Mesodermal cell (in vitro differentiated cells): ENCODE data around the gene RGMB.

ENCODE experiments used
- H3K27ac ChIP-seq: 2 replicates; pipeline ENCODE4 v1.7.0; 2013; ENCODE audit warnings: mild to moderate bottlenecking, low read depth, low read length, moderate library complexity; ENCODE audit not compliant: severe bottlenecking
- H3K36me3 ChIP-seq: 2 replicates; pipeline ENCODE4 v1.7.1; 2013; ENCODE audit warnings: mild to moderate bottlenecking, low read length, moderate library complexity; ENCODE audit not compliant: control insufficient read depth, insufficient read depth
- H3K4me1 ChIP-seq: one replicate; pipeline ENCODE4 v1.7.1; 2013; ENCODE audit warnings: mild to moderate bottlenecking, low read length; ENCODE audit not compliant: insufficient read depth, control insufficient read depth, poor library complexity, severe bottlenecking
- H3K4me3 ChIP-seq: 2 replicates; pipeline ENCODE4 v1.7.0; 2013; ENCODE audit warnings: low read length, control low read depth, mild to moderate bottlenecking; ENCODE audit not compliant: insufficient read depth, poor library complexity, severe bottlenecking; ENCODE audit errors: extremely low read depth
- H3K9me3 ChIP-seq: 2 replicates; pipeline ENCODE4 v1.7.1; 2013; ENCODE audit warnings: mild to moderate bottlenecking, low read length, moderate library complexity; ENCODE audit not compliant: control insufficient read depth
- WGBS, 2 experiments: methylation state at CpG; one replicate each; pipeline ENCODE4 v1.1.5; 2013; ENCODE audit warnings: missing lambda C conversion rate in 2 of 2; ENCODE audit not compliant: insufficient coverage in 2 of 2; 5-methylcytosine and 5-hydroxymethylcytosine counted together

RGMB gene

DNA sequence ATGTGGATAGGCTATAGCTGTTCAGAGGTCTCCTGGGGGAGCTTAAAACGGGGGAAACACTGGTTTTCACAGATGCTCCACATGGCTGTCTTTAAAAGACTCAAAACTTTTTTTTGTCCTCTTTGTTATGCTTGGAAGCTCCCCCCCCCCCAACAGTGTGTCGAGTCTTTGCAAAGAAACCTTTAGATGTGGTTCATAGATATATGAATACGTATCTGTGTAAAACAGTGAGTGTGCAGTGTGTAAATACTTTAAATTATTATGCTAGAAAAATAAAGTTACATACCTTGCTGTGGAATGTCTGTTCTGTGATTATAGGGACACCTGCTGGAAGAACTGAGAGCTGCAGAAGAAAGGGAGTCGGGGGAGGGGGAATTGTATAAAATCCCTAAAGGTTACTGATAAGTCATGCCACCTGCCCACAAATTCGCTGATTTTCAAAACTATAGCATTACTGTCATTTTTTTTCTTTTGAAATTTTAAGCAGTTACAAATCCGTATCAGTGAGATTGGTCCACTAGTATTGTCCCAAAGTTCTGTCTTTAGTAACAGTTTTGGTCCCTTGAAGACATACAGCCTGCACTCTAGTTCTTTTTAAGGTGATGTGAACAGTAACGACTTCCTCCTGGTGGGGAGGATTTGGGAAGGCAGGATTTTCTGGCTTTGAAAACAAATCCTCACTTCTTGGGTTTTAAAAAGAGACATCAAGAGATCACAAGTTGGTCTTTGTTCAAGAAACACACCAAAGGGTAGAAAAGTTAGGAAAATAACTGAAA, 22.9 kb downstream of the RGMB start:
- Histone ChIP-seq H3K9me3 (no peaks in the 10 kb centered on the region), H3K36me3 (peaks cover 25% of the 10 kb centered on the region), H3K4me1 (no peaks in the 10 kb centered on the region), H3K27ac (peak overlapping the region; percentile 38), H3K4me3 (no peak overlapping the region)
- 10% methylated on average over 2 of the region's 7 CpGs; no CpG with 5 or more reads in 1 of the 2 experiments for WGBS, 2 experiments

DNA sequence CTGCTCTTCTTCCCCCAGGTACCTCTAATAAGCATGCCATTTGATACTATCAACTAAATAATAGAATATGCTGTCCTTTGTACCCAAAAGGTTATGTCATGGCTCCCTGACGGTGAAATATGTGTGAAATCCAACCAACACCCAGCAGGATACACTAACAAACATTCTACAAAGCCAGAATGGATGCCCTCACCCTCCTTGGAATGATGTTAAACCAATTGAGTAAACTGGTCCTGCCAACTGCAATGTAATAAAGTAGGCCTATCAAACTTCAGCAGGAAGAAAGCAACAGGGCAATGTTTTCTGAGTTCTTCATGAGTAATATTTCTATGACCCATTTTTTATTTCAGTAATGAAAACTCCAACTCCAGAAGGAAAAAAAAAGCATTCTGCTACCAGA, 24.9 kb downstream of the RGMB start:
- Histone ChIP-seq H3K9me3 (no peaks in the 10 kb centered on the region), H3K27ac (no peak overlapping the region), H3K4me3 (no peak overlapping the region), H3K4me1 (no peaks in the 10 kb centered on the region), H3K36me3 (peaks cover 15% of the 10 kb centered on the region)
- WGBS, 2 experiments, result 100% methylated on average over 1 of the region's 1 CpG; no CpG with 5 or more reads in 1 of the 2 experiments

DNA sequence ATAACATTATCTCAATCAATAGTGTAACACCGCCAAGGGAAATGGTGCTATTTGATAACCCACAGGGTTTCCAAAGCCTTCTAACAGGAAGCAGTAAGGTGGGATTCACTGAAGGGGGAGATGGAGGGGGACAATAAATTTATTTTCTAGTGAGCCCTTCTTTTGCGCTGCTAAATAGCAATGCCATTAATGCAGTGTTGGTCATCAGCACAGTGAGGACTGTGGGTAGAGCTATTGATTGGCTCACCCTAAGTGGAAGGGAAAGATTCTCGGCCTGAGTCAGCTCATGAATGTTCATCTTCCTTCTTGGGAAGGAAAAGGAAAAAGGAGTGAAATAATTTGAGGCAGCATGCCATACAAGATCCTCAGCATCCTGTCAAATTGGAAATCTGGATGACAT, 25.4 kb downstream of the RGMB start:
- Histone ChIP-seq H3K4me3 (no peak overlapping the region), H3K4me1 (no peaks in the 10 kb centered on the region), H3K27ac (no peak overlapping the region), H3K36me3 (peaks cover 11% of the 10 kb centered on the region), H3K9me3 (no peaks in the 10 kb centered on the region)
- WGBS, 2 experiments, result 94 to 100% methylated on average over 2 to 3 of the region's 3 CpGs

DNA sequence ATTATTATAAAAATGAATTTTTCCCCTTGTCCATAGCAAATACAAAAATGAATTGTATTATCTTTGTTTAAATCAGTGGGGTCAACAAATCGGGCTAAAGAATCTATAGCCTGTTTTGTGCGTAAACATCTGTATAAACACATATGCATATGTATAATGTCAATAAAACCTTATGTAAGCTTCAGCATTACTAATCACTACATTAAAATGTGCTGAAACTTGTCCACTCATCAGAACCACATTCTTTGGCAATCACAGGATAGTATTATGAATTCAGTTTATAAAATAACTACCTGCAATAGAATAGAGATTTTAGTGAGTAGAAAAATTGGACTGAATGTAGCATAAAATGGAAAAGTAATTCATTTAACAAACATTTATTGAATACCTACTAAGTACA, 30.6 kb downstream of the RGMB start:
- WGBS, 2 experiments, result no CpG with 5 or more reads among the region's 2 CpGs
- Histone ChIP-seq H3K4me1 (no peaks in the 10 kb centered on the region), H3K9me3 (peaks cover 17% of the 10 kb centered on the region), H3K4me3 (no peak overlapping the region), H3K36me3 (no peaks in the 10 kb centered on the region), H3K27ac (no peak overlapping the region)

DNA sequence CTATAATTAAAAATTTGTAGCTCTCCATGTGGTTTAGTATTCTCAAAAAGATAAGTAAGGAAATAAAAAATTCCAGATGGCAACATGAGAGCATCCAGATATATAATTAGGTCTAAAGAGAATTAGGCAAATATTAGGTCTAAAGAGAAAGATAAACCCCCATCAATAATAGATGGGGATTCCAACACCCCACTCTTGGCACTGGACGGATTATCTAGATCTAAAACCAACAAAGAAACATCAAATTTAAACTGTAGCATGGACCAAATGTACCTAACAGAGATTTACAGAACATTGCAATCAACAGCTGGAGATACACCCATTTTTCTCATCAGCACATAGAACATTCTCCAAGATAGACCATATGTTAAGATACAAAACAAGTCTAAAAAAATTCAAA, 31.6 kb downstream of the RGMB start:
- peaks cover 17% of the 10 kb centered on the region for H3K9me3 ChIP-seq
- H3K4me3 ChIP-seq, result no peak overlapping the region
- no peaks in the 10 kb centered on the region for H3K36me3 ChIP-seq
- no peaks in the 10 kb centered on the region for H3K4me1 ChIP-seq
- WGBS, 2 experiments, result 57% methylated on average over 1 of the region's 1 CpG; no CpG with 5 or more reads in 1 of the 2 experiments
- H3K27ac ChIP-seq, result no peak overlapping the region

DNA sequence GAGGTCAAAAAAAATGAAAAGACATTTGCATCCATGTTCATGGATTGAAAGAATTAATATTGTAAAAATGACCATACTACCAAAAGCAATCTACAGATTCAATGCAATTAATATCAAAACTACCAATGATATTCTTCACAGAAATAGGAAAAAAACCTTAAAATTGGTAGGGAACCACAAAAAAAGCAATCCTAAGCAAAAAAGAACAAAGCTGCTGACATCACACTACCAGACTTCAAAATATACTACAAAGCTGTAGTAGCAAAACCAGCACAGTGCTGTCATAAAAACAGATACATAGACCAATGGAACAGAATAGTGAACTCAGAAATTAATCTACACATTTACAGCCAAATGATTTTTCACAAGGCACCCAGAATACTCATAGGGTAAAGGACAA, 34.3 kb downstream of the RGMB start:
- no peak overlapping the region for H3K4me3 ChIP-seq
- no peaks in the 10 kb centered on the region for H3K4me1 ChIP-seq
- peaks cover 17% of the 10 kb centered on the region for H3K9me3 ChIP-seq
- no peak overlapping the region for H3K27ac ChIP-seq
- H3K36me3 ChIP-seq, result no peaks in the 10 kb centered on the region

DNA sequence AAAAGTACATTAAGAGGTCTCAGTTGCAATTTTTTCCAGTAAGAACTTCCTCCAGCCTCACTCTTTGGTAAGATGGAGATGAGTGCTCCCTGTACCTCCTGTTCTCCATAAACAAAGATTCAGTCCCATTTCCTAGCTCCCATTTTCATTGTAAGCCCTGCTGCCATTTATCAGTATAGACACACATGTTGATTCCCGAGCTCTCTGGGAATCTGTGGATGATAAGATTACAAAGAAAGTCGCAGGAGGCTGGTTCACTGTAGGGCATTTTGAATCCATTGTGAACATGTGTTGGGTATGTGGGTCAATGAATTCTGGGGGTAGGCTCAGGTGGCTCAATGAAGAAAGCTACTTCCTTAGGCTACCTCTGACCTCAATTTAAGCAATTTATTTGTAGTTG, 36.7 kb downstream of the RGMB start:
- no peak overlapping the region for H3K27ac ChIP-seq
- no peak overlapping the region for H3K4me3 ChIP-seq
- WGBS, 2 experiments, result 53% methylated on average over 2 of the region's 2 CpGs; no CpG with 5 or more reads in 1 of the 2 experiments
- no peaks in the 10 kb centered on the region for H3K4me1 ChIP-seq
- H3K9me3 ChIP-seq, result peaks cover 16% of the 10 kb centered on the region
- H3K36me3 ChIP-seq, result no peaks in the 10 kb centered on the region

DNA sequence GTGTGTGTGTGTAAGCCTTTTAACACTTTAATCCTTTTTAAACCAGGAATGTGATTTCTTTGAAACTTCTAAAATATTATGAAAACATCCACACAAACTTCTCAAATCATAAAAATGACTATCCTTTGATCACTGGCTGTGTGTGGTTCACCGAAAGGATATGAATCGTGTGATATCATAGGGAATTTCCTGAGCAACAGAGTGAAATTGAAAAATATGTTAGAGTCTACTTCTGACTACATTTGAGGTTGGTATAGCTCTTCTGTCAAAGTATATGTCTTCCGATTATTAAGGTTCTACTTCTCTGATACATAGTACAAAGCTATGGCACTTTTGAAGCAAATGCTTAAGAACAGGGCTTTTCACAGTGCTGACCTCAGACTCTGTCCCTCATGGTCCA, 40.3 kb downstream of the RGMB start:
- no peak overlapping the region for H3K4me3 ChIP-seq
- WGBS, 2 experiments, result 95% methylated on average over 3 of the region's 3 CpGs; no CpG with 5 or more reads in 1 of the 2 experiments
- no peak overlapping the region for H3K27ac ChIP-seq
- H3K36me3 ChIP-seq, result no peaks in the 10 kb centered on the region
- H3K9me3 ChIP-seq, result no peaks in the 10 kb centered on the region
- H3K4me1 ChIP-seq, result no peaks in the 10 kb centered on the region

DNA sequence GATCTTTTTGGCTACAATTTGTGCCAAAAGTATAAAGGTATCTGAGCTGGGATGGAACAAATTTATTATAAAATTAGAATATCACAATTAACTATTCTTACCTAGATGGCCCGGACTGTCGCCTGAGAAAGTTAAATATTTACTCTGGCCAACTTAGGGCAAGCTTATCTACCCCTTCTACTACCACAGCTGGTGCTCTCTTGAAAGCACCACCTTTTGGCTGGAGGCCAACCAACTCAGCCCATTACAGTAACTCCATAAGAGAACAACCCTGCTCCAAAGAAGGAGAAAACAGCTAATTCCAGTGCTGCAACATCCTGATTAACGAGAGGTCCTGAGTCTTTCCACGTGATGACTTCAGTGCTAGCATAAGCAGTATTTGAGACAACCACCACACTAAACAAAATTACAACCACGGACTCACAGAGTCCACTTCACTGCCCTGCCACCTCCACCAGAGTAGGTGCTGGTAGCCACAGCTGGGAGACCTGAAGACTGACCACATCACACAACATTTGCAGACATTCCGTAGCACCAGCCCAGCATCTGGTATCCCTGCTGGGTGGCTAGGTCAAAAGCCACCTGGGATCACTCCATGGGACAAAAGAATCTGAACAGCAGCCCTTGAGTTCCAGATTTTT, 43.2 kb downstream of the RGMB start:
- Histone ChIP-seq H3K36me3 (no peaks in the 10 kb centered on the region), H3K4me3 (no peak overlapping the region), H3K4me1 (no peaks in the 10 kb centered on the region), H3K9me3 (no peaks in the 10 kb centered on the region), H3K27ac (no peak overlapping the region)
- WGBS, 2 experiments, result 79 to 92% methylated on average over 3 to 6 of the region's 6 CpGs

DNA sequence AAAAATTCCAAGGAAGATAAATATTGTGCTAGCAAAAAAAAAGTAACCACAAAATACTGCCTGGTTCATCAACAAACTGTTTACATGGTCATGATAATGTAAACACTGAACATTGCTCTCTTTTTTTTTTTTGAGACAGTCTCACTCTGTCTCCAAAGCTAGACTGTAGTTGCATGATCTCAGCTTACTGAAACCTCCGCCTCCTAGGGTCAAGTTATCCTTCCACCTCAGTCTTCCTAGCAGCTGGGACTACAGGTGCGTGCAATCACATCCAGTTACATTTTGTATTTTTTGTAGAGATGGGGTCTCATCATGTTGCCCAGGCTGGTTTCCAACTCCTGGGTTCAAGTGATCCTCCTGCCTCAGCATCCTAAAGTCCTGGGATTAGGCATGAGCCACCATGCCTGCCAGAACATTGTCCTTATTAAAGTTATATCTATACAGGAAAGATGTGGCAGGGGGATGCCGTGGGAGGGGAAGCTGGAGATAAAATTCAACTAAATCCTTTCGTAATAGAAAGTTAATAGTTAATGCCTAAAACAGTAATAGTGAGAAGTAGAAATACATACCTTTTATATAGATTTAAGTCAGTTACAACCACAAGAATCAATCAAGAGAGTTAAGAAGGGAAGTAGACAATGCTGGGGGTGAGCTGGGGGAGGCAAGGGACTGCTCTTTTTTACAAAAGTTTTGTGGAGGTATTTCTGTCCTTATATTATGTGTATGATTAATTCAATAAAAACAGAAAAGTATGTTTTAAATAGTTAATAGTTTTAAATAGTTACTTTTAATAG, 52.3 kb downstream of the RGMB start:
- H3K27ac ChIP-seq, result no peak overlapping the region
- WGBS, 2 experiments, result 100% methylated on average over 1 of the region's 4 CpGs; no CpG with 5 or more reads in 1 of the 2 experiments
- no peaks in the 10 kb centered on the region for H3K36me3 ChIP-seq
- H3K4me3 ChIP-seq, result no peak overlapping the region
- no peaks in the 10 kb centered on the region for H3K9me3 ChIP-seq
- no peaks in the 10 kb centered on the region for H3K4me1 ChIP-seq
